K562 (cell line): ENCODE data around the gene ANKRD65. TPM values are rescaled to one million over a fixed set of nuclear protein-coding genes. Genes with fewer than 3 reads are reported as not detected.
"Not testable (repeated sequence)": the region's sequence is repeated elsewhere in the genome, so short reads cannot be mapped to it uniquely, and the experiment has no call there.

Experiments
- ATAC-seq: fragments of 200-7000 bp; cut with Tn5 transposase; 3 replicates; pipeline ENCODE4 v1.9.1; 2020; ENCODE audit warnings: moderate library complexity
- BruUV-seq: library from RNA; stranded (reverse); fragments of 400-500 nt; replicated peaks from 2 replicates; lab custom pipeline; 2021; lab: Mats Ljungman, UMichigan
- CTCF ChIA-PET: fragments of 300-600 bp; formaldehyde crosslinking; extraction: SDS; loops from one replicate; lab custom pipeline; 2021; ENCODE audit warnings: low intra/inter-chr PET ratio; lab: Yijun Ruan, JAX
- POLR2A ChIA-PET: fragments of 300-600, 350-650 bp; sonication (Branson Sonifier 250); formaldehyde crosslinking; extraction: SDS; loops from one replicate; lab custom pipeline; 2021; ENCODE audit warnings: antibody characterized with exemption, inconsistent platforms; lab: Yijun Ruan, JAX
- DNase-seq, 4 experiments: peaks; one replicate each; pipeline versions ENCODE4 v3.0.0 to v3.0.0-alpha.2; 2011 to 2018; ENCODE audit warnings: low spot score in 3 of 4, mixed read lengths in 3 of 4; ENCODE audit errors: extremely low read depth in 1 of 4
- FAIRE-seq: peaks from 2 replicates; lab custom pipeline; 2011; peaks lifted over from hg19 to GRCh38; lab: Jason Lieb, UNC
- H2AFZ ChIP-seq: 2 replicates; pipeline ENCODE4 v1.6.0; 2011; ENCODE audit warnings: low read depth, low read length, control low read depth, inconsistent platforms
- H3K27ac ChIP-seq: fragments of 200-600 bp; 3 replicates; pipeline ENCODE4 v1.8.0; 2011; ENCODE audit warnings: low read depth, mild to moderate bottlenecking, control low read depth, inconsistent platforms, low read length, moderate library complexity, mixed read lengths; ENCODE audit errors: extremely low read depth
- H3K27me3 ChIP-seq, 2 experiments: fragments of 300-600 bp in 1 of 2; 2 replicates in 1 of 2; 3 replicates in 1 of 2; pipeline versions ENCODE4 v1.6.0 to v1.8.0; 2011; ENCODE audit warnings: inconsistent platforms in 2 of 2, low read length in 2 of 2, mild to moderate bottlenecking in 1 of 2, mixed read lengths in 1 of 2, moderate library complexity in 1 of 2; ENCODE audit not compliant: control insufficient read depth in 2 of 2, insufficient read depth in 2 of 2
- H3K36me3 ChIP-seq: fragments of 300-600 bp; 3 replicates; pipeline ENCODE4 v1.8.0; 2011; ENCODE audit warnings: mild to moderate bottlenecking, low read length, inconsistent platforms; ENCODE audit not compliant: control insufficient read depth, insufficient read depth
- H3K4me1 ChIP-seq, 2 experiments: fragments of 200-600 bp in 1 of 2; replicated peaks in 1 of 2; 2 replicates in 1 of 2; 3 replicates in 1 of 2; pipeline versions ENCODE4 v1.5.1 to v1.8.0; 2011; ENCODE audit warnings: inconsistent platforms in 2 of 2, low read length in 2 of 2, mild to moderate bottlenecking in 1 of 2, mixed read lengths in 1 of 2, moderate library complexity in 1 of 2; ENCODE audit not compliant: control insufficient read depth in 2 of 2, insufficient read depth in 2 of 2
- H3K4me2 ChIP-seq: 2 replicates; pipeline ENCODE4 v1.6.1; 2011; ENCODE audit warnings: low read length, control low read depth, inconsistent platforms, mixed read lengths; ENCODE audit not compliant: insufficient read depth
- H3K4me3 ChIP-seq: fragments of 200-600 bp; sonication (generic), shearing (Covaris generic); 2 replicates; pipeline ENCODE4 v1.5.1; 2016; ENCODE audit warnings: control low read depth, inconsistent platforms
- H3K79me2 ChIP-seq: fragments of 200-600 bp; 3 replicates; pipeline ENCODE4 v1.8.0; 2011; ENCODE audit warnings: low read length, inconsistent platforms; ENCODE audit not compliant: control insufficient read depth, insufficient read depth
- H3K9ac ChIP-seq, 2 experiments: 2 replicates each; pipeline versions ENCODE4 v1.6.0 to v1.6.1; 2011; ENCODE audit warnings: low read depth in 2 of 2, low read length in 2 of 2, control low read depth in 1 of 2, inconsistent platforms in 1 of 2, mild to moderate bottlenecking in 1 of 2, mixed read lengths in 1 of 2; ENCODE audit not compliant: insufficient read depth in 1 of 2
- H3K9me1 ChIP-seq: one replicate; pipeline ENCODE4 v1.6.0; 2011; ENCODE audit warnings: inconsistent platforms, mild to moderate bottlenecking, low read length, moderate library complexity; ENCODE audit not compliant: control insufficient read depth, insufficient read depth
- H3K9me3 ChIP-seq: replicated peaks from 2 replicates; pipeline ENCODE4 v1.5.1; 2011; ENCODE audit warnings: low read depth, low read length, inconsistent platforms; ENCODE audit not compliant: control insufficient read depth, insufficient read depth
- H4K20me1 ChIP-seq: replicated peaks from 2 replicates; pipeline ENCODE4 v1.6.1; 2011; ENCODE audit warnings: low read length, inconsistent platforms, mixed read lengths; ENCODE audit not compliant: control insufficient read depth, insufficient read depth
- CXXC5 ChIP-seq: fragments of 250-450 bp; sonication (Bioruptor Pico); IDR thresholded peaks from 2 replicates; pipeline ENCODE4 v1.8.0; 2022; ENCODE audit warnings: inconsistent platforms, mild to moderate bottlenecking, moderate library complexity
- KLF1 ChIP-seq: fragments of 450-650 bp; IDR thresholded peaks from 2 replicates; pipeline ENCODE4 v1.6.1; 2016; ENCODE audit warnings: missing genetic modification characterization, missing compliant biosample characterization
- RAD21 ChIP-seq, 2 experiments: fragments of 250-450 bp in 1 of 2; fragments of 450-650 bp in 1 of 2; sonication (Bioruptor Pico) in 1 of 2; formaldehyde crosslinking in 1 of 2; IDR thresholded peaks in 1 of 2; conservative IDR thresholded peaks in 1 of 2; 2 replicates each; pipeline versions ENCODE4 v1.4.0 to v1.8.0; 2020 to 2022; ENCODE audit warnings: mild to moderate bottlenecking in 2 of 2, moderate library complexity in 1 of 2
- RNF2 ChIP-seq: sonication (generic); IDR thresholded peaks from 2 replicates; pipeline ENCODE4 v1.6.1; 2016
- ZNF316 ChIP-seq: fragments of 450-650 bp; IDR thresholded peaks from 2 replicates; pipeline ENCODE4 v1.6.1; 2016
- ZNF586 ChIP-seq: fragments of 450-650 bp; formaldehyde crosslinking; conservative IDR thresholded peaks from 2 replicates; pipeline ENCODE4 v1.4.0; 2020; ENCODE audit warnings: mild to moderate bottlenecking, moderate library complexity
- WGBS: fragments of 100-300 bp; shearing (Covaris generic); methylation state at CpG from one replicate; pipeline ENCODE4 v1.1.6; 2016; ENCODE audit warnings: low coverage, mixed read lengths; ENCODE audit not compliant: insufficient coverage; ENCODE audit errors: missing lambda C conversion rate; 5-methylcytosine and 5-hydroxymethylcytosine counted together
- in situ Hi-C: fragments of 300-500 bp; cut with MboI; formaldehyde crosslinking; loops from 4 replicates; pipeline ENCODE4 v1.15.0; 2018; ENCODE audit warnings: inconsistent platforms, mixed read lengths
- intact Hi-C: fragments of 100-400 bp; cut with micrococcal nuclease; formaldehyde crosslinking; loops from 2 replicates; pipeline ENCODE4 v1.14.2; 2022
- polyA plus RNA-seq, 8 experiments: library from polyadenylated mRNA; depleted of rRNA in 4 of 8; stranded (reverse) in 5 of 8; unstranded in 3 of 8; fragments of >200 nt; fragmentation: Nextera tagmentation in 2 of 8; fragmentation: Illumina TruSeq in 1 of 8; extraction: Ambion mirVana in 2 of 8; extraction: Trizol in 1 of 8; gene quantifications; 2 replicates each; pipeline versions ENCODE4 v1.2.1 to v1.2.3, GENCODE V29; 2011 to 2014; ENCODE audit warnings: inconsistent platforms in 1 of 8, missing spikeins in 1 of 8
- total RNA-seq, 7 experiments: library from RNA; depleted of rRNA in 6 of 7; stranded (reverse); fragments of >200 nt in 6 of 7; fragmentation: Illumina TruSeq in 2 of 7; extraction: Trizol in 2 of 7; gene quantifications; 2 replicates each; pipeline versions ENCODE4 v1.2.1 to v1.2.3, GENCODE V29; 2011 to 2021; ENCODE audit warnings: low replicate concordance in 1 of 7
- TF ChIP-seq, protein P1 (sequence below): fragments of 450-650 bp; IDR thresholded peaks from 2 replicates; pipeline ENCODE4 v1.6.1; 2018; ENCODE audit not compliant: partially characterized antibody
- TF ChIP-seq, protein P2 (sequence below): fragments of 250-450 bp; sonication (Bioruptor Pico); IDR thresholded peaks from 2 replicates; pipeline ENCODE4 v1.4.0; 2020; ENCODE audit warnings: mild to moderate bottlenecking, moderate library complexity

The ANKRD65 gene
- total and polyA plus RNA-seq, 9 of the 15 experiments (the other 6 are each of a cell fraction or from before 2014, with no cell fraction given): not detected

DNA sequence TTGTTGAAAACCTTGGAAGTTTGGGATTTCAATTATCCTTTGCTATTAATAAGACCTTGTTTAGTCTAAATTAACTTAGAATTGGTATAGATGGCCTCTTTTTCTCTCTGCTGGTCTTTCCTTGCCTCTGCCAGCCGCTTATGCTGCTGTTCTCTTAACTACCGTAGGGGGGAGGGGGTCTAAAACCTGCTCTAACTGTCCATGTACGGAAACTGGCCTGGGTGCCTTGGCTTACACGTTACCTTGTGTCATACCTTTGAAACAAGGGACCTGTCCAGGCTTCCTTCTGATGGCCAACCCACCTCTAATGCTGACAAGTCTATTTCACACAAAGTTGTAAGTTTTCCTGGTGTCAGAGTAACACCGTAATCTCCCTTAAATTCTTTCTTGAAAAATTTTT lies 3.7 kb downstream of the ANKRD65 start:
- H3K9ac ChIP-seq, intact Hi-C loops, BruUV-seq, H3K9me3 ChIP-seq, H3K4me2 ChIP-seq, H3K79me2 ChIP-seq, POLR2A ChIA-PET, H4K20me1 ChIP-seq, CTCF ChIA-PET, H3K4me3 ChIP-seq, H3K27me3 ChIP-seq, H3K9me1 ChIP-seq, in situ Hi-C loops, H3K27ac ChIP-seq, H3K36me3 ChIP-seq: not testable (repeated sequence)
- WGBS: 37% methylated on average over 5 of the region's 5 CpGs
- ATAC-seq: peak; percentile 71; the same call in 2 of the 3 replicates
- TF ChIP-seq KLF1 (tag) (0 out of 2 replicates have a peak, but pooled peaks have one; percentile 20), ZNF316 (peak; percentile 61), RAD21 (CRISPR knock-in tag; conservative IDR thresholded peaks at IDR 0.05 in 1 of 2, IDR thresholded peaks at IDR 0.05 in 1 of 2) (peak in 1 of 2 experiments; percentile 27; a peak in 1 of 4 replicates), ZNF586 (CRISPR knock-in tag) (0 out of 2 replicates have a peak, but pooled peaks have one; percentile 2), CXXC5 (CRISPR knock-in tag) (0 out of 2 replicates have a peak, but pooled peaks have one; percentile 8)
- FAIRE-seq: peak; percentile 60
- peak overlapping the region; percentile 22; the same call in 1 of the 2 replicates for H2AFZ ChIP-seq
- peaks cover 0 to 20% of the 10 kb centered on the region in 2 experiments; a peak in 2 of 5 replicates for H3K4me1 ChIP-seq
- DNase-seq: peak in 1 of 4 experiments; percentile 62

DNA sequence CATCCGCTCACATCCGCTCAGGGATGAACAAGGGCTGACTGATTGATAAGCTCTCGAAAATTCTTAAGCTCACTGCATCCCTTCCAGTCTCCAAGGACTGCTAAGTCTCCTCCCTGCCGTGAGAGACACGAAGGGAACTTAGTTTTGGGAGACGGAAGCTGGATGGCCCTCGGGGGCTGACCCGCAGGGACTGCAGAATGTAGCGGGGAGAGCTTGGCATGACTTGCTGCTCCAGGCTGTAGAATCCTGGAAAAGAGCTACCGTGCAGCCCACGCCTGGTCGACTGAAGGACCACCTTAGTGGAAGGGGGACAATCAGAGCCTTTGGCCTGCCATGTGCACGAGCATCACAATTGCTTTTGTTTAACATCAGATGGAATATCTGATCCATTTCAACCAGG lies 5.3 kb downstream of the ANKRD65 start:
- WGBS: 50% methylated on average over 12 of the region's 13 CpGs
- BruUV-seq: no TSS peak
- CTCF ChIA-PET: no interaction called here
- no peaks in the 10 kb centered on the region for H4K20me1 ChIP-seq
- H3K9me1 ChIP-seq: no peaks in the 10 kb centered on the region
- in situ Hi-C loops (no loop called here), intact Hi-C loops (no loop called here)
- peaks cover 0 to 12% of the 10 kb centered on the region in 2 experiments; a peak in 2 of 5 replicates for H3K4me1 ChIP-seq
- H3K9me3 ChIP-seq: peaks cover 11% of the 10 kb centered on the region
- H3K27ac ChIP-seq: no peak overlapping the region
- DNase-seq: no peak
- FAIRE-seq: no peak
- no peaks in the 10 kb centered on the region for H3K36me3 ChIP-seq
- H3K4me2 ChIP-seq: no peak overlapping the region
- ATAC-seq: no peak
- H3K9ac ChIP-seq: no peak overlapping the region; a peak in 1 of 4 replicates
- H3K4me3 ChIP-seq: no peak overlapping the region
- peak overlapping the region; percentile 5; the same call in 1 of the 2 replicates for H2AFZ ChIP-seq
- no peaks in the 10 kb centered on the region for H3K79me2 ChIP-seq
- no peaks in the 10 kb centered on the region for H3K27me3 ChIP-seq
- POLR2A ChIA-PET: interaction anchor here (1.0 to 1.8 kb wide), 2 partner anchors 9 to 11 kb away, joined by 4 to 9 read pairs; no protein-coding TSS in a partner anchor
- TF ChIP-seq, protein P1, sequence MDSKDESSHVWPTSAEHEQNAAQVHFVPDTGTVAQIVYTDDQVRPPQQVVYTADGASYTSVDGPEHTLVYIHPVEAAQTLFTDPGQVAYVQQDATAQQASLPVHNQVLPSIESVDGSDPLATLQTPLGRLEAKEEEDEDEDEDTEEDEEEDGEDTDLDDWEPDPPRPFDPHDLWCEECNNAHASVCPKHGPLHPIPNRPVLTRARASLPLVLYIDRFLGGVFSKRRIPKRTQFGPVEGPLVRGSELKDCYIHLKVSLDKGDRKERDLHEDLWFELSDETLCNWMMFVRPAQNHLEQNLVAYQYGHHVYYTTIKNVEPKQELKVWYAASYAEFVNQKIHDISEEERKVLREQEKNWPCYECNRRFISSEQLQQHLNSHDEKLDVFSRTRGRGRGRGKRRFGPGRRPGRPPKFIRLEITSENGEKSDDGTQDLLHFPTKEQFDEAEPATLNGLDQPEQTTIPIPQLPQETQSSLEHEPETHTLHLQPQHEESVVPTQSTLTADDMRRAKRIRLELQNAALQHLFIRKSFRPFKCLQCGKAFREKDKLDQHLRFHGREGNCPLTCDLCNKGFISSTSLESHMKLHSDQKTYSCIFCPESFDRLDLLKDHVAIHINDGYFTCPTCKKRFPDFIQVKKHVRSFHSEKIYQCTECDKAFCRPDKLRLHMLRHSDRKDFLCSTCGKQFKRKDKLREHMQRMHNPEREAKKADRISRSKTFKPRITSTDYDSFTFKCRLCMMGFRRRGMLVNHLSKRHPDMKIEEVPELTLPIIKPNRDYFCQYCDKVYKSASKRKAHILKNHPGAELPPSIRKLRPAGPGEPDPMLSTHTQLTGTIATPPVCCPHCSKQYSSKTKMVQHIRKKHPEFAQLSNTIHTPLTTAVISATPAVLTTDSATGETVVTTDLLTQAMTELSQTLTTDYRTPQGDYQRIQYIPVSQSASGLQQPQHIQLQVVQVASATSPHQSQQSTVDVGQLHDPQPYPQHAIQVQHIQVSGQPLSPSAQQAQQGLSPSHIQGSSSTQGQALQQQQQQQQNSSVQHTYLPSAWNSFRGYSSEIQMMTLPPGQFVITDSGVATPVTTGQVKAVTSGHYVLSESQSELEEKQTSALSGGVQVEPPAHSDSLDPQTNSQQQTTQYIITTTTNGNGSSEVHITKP: no peak
- no peak for TF ChIP-seq RNF2
- TF ChIP-seq, protein P2, sequence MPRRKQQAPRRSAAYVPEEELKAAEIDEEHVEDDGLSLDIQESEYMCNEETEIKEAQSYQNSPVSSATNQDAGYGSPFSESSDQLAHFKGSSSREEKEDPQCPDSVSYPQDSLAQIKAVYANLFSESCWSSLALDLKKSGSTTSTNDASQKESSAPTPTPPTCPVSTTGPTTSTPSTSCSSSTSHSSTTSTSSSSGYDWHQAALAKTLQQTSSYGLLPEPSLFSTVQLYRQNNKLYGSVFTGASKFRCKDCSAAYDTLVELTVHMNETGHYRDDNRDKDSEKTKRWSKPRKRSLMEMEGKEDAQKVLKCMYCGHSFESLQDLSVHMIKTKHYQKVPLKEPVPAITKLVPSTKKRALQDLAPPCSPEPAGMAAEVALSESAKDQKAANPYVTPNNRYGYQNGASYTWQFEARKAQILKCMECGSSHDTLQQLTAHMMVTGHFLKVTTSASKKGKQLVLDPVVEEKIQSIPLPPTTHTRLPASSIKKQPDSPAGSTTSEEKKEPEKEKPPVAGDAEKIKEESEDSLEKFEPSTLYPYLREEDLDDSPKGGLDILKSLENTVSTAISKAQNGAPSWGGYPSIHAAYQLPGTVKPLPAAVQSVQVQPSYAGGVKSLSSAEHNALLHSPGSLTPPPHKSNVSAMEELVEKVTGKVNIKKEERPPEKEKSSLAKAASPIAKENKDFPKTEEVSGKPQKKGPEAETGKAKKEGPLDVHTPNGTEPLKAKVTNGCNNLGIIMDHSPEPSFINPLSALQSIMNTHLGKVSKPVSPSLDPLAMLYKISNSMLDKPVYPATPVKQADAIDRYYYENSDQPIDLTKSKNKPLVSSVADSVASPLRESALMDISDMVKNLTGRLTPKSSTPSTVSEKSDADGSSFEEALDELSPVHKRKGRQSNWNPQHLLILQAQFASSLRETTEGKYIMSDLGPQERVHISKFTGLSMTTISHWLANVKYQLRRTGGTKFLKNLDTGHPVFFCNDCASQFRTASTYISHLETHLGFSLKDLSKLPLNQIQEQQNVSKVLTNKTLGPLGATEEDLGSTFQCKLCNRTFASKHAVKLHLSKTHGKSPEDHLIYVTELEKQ (CRISPR knock-in tag): no peak
